ENCODE data around the gene RAP1GAP2. TPM values are rescaled to one million over a fixed set of nuclear protein-coding genes. Genes with fewer than 3 reads are reported as not detected.
"Not testable (repeated sequence)": the region's sequence is repeated elsewhere in the genome, so short reads cannot be mapped to it uniquely, and the experiment has no call there.

The RAP1GAP2 gene
- 57.2 TPM for total RNA-seq
- long read RNA-seq, full-length matches to known transcripts = 16 of 26 reads
- long read RNA-seq, partial matches to known transcripts = 9 of 26 reads
- long read RNA-seq, other reads (novel, unspliced or antisense) = 1 of 26 reads

DNA sequence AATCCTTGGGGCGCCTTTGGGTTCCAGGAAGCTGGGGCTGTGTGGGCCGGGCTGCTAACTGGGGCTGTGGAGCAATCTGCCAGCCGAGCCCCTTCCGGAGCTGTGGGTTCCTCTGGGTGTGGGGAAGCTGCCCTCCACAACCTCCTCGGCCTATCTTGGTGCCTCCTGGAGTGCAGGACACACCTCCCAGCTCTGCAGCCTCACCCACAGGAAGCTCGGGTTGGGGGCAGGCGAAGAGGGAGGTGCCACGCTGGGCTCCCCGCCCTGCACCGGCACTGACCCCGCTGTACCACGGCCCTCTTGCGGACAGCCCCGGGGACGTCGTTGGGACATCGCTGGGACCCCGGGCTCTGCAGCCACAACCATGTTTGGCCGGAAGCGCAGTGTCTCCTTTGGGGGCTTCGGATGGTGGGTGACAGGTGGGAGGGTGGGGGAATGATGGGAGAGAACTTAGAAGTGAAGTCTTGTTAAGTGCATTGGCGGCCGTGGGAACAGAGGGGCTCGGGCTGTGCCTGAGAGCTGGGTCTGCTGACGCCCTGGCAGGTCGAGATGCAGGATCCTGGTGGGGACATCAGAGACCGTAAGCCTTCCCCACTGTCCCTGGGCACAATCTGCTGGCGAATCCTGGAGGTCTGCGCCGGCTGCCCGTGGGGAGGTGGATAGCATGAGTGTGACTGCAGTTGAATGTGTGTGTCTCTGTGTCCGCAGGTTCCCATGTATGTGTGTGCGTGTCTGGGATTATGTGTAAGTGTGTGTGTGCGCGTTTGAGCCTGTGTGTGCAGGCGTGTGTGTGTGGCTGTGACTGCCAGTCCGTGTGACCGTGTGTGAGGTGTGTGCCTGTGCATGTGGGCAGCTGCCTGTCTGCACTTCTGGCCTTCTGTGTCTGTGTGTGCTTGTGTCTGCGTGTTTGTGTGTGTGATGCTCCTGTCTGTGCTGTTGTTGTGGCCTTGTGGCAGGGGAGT is at the start of gene RAP1GAP2:
Gene RAP1GAP2 (plus strand): TSS at position 275 of the 962 bp plus-strand sequence. CDS start 90 bp downstream, at position 365.
- peak; percentile 66 for ATAC-seq
- intact Hi-C loops (cut with DNase I) = no loop called here

DNA sequence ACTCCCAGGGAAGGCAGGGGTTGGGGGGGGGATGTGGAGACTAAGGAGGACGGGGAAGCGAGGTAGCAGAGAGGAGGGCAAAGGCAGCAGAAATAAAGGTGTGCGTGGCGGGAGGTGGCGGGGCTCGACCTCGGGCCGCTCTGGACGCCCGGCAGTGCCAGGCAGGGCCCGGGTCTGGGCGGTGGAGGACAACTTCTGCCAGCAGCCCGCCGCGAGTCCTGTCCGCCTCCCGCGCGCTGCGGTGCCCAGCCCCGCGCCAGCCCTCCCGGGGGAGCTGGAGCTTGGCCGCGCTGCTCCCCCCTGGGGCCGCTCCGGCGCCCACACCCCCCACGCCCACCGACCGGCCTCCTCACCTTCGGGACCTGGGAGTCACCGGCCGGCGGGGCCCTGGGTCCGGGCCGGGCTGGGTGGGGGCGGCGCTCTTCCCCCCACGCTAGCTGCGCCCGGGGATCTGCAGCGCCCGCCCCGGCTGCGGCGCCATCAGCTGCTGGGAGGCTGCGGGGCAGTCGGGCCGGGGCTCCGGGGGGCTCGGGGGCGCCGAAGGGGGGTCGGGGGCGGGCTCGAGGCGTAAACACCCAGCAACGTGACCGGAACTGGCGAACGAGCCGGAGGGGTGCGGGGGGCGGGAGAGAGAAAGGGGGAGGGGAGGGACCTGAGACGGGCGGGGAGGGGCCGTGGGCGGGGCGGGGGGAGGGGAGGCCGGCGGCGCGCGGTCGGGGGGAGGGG is 47.0 kb upstream of the RAP1GAP2 start, which contains the start of gene CCDC92B:
Gene CCDC92B (minus strand): TSS at position 595 of the 726 bp plus-strand sequence. CDS start 14,507 bp downstream, outside the sequence.
- intact Hi-C loops (cut with DNase I) = no loop called here
- ATAC-seq (no peak), DNase-seq (ENCODE audit: missing footprints) (no peak)

More for the DNA sequence above, at the start of gene RAP1GAP2:
- peak; percentile 93 for DNase-seq (ENCODE audit: missing footprints)

DNA sequence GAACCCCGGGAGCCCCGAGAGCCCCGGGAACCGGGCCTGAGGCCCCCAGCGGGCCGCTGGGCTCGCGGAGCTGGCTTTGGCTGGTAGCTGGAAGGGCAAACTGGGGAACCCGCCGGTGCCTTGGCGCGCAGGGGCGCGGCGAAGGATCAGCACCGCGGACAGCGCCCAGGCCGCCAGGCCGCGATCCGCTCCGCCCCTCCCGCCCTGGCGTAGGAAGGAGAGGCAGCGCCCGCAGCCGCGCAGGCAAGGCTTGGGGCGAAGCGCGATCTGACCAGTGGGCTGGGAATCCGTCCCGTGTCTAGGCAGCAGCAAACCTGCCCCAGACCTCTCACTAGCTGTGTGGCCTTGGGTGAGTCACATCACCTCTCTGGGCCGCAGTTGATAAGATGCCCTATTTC is 46.5 kb upstream of the RAP1GAP2 start:
- peak; percentile 89 for ATAC-seq
- intact Hi-C loops (cut with DNase I) = no loop called here
- DNase-seq (ENCODE audit: missing footprints) = peak; percentile 86

DNA sequence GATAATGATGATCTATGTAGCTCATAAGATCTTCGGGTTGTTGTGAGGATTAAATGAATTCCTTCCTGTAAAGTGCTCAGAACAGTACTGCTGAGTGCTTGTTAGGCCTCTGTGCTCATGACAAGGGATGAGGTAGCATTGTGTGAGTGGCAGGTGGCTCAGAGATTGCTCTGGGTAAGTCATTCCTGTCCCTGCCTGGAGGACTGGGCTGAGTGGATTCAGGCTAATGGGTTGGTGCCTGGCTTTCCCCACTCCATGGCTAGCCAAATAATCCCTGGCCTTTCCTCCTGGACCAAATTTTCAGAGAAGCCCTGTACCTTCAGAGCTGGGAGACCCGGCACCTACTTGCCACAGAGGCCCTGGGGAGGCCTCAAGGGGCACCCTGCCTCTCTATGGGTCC is 45.5 kb upstream of the RAP1GAP2 start:
- intact Hi-C loops (cut with DNase I) = no loop called here
- ATAC-seq = no peak
- DNase-seq (ENCODE audit: missing footprints) = no peak

DNA sequence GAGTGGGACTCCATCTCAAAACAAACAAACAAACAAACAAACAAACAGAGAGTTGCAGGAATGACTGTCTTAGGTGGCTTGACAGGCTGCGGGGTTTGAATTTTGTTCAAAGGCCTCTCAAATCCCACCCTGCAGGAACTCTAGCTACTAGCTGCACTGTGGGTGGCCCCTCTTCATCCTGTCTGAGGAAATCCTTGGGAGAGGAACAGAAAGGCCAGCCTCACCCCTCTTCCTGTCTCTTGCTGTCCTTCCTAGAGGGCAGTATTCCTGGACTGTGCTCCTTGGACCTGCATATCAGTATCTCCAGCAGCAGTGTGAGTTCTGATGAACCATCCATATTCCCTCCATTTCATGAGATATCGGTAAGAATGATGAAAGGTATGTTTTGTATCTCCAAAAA is 44.7 kb upstream of the RAP1GAP2 start:
- intact Hi-C loops (cut with DNase I) = no loop called here
- ATAC-seq = no peak
- DNase-seq (ENCODE audit: missing footprints) = no peak

DNA sequence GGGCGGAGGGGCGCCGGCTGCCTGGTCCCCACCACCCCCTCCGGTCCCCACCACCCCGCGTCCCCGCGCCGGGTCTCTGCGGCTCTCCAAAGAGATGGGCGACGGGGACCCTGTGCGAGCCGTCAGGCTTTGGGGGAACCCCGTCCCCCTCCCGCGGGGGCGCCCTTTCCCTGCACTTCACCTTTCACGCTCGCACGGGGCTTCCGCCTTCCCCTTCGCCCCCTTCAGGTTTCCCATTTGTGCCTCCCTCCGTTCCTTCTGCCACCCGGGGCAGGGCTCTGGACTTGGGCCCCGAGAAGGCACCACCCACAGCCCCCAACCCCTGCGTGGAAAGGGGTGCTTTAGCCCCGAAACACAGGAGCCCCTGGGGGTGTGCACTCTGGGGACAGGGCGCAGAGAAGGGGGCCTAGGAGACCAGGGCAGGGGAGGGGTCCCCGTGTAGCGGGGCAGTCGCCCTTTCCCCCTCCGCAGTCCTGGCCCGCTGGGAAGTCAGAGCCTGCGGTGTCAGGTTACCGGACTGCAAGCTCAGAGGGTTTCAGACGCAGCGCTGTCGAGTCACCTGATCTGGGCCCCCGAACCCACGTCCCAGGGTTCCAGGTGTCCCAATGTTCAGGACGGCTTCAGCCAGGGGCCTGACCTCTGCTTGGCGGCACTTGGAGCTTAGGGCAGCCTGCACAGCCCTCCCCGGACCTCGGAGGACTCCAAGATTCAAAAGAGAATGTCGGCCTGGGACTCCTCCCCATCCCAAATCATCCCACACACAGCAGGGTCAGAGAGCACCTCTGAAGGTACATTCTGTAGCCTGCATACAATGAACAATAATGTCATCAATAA is 40.1 kb upstream of the RAP1GAP2 start:
- intact Hi-C loops (cut with DNase I) = no loop called here
- ATAC-seq (no peak), DNase-seq (ENCODE audit: missing footprints) (no peak)

DNA sequence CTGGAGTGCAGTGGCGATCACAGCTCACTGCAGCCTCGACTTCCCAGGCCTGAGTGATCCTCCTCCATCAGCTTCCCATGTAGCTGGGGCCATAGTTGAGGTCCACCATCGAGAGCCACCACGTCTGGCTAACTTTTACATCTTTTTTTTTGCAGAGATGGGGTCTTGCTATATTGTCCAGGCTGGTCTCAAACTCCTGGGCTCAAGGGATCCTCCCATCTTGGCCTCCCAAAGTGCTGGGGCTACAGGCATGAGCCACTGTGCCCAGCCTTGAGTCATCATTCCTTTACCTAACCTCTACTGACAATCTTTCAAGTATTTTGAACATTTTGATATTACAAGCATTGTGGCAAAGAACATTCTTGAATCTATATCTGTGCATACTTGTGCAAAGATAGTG is 37.4 kb upstream of the RAP1GAP2 start:
- DNase-seq (ENCODE audit: missing footprints) (no peak), ATAC-seq (no peak)
- intact Hi-C loops (cut with DNase I) = no loop called here

DNA sequence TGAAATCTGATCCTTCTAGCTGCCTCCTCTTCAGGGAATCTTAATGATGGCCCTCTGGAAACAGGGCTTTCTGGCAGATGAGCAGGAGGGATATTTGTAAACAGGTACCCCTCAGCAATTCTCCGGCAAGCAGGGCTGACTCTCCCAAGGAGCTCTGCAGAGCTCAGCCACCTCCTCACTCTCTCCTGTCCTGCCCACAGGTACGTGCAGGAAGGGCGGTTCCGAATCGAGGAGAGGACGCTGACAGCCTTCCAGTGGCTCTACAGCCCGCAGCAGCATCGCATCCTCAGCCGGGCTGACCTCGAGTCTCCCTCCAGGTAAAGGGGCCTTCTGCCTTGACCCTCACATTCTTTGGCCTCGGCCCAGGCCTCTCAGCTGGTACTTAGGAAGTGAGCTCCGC is 26.1 kb upstream of the RAP1GAP2 start:
- no peak for ATAC-seq
- DNase-seq (ENCODE audit: missing footprints) = peak; percentile 28
- intact Hi-C loops (cut with DNase I) = no loop called here

DNA sequence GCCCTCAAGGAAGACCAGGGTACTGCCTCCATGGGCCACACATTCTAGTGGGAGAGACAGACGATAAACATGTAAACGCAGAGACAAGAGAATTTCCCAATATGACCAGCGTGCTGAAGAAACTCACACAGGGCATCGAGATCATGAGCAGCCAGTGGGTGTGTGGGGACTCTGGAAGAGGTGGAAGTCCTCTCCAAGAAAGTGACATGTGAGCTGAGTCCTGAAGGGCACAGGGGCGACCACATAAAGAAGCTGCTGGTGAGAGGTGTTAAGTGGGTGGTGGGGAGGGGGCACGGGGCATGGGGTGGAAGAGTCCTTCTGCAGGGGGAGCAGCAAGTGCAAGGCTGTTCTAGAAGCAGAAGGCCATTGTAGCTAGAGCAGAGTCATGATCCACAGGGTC is 21.0 kb upstream of the RAP1GAP2 start:
- intact Hi-C loops (cut with DNase I) = no loop called here
- DNase-seq (ENCODE audit: missing footprints) (peak; percentile 8), ATAC-seq (no peak)

DNA sequence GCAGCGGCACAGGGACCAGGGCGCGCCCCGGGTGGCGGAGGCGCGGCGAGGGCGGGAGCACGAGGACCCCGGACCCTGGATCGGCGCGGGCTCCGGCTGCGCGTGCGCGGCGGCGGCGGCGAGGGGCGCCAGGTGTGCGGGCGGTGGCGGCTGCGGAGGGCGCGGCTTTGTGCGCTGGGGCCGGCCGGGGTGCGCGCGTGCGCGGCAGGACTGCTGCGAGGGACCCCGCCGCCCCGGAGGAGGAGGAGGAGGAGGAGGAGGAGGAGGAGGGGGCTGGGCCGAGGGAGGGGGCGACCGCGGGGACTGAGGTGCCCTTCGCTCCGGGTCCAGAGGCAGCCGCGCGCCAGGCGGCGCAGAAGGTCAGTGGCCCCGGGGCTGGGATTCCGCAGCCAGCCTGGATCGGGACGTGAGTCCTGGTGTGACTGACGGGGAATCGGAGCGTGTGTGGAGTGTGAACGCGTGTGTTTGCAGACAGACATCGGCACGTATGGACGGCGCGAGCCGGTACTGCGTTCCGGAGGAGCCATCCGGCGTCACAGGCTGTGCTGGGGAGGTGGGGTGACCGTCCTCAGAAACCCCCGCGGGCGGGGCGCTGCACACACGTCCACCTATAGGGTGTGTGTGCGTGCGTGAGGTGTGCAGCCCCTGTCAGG is 19.5 kb upstream of the RAP1GAP2 start:
- DNase-seq (ENCODE audit: missing footprints) = peak; percentile 41
- intact Hi-C loops (cut with DNase I) = no loop called here
- no peak for ATAC-seq

DNA sequence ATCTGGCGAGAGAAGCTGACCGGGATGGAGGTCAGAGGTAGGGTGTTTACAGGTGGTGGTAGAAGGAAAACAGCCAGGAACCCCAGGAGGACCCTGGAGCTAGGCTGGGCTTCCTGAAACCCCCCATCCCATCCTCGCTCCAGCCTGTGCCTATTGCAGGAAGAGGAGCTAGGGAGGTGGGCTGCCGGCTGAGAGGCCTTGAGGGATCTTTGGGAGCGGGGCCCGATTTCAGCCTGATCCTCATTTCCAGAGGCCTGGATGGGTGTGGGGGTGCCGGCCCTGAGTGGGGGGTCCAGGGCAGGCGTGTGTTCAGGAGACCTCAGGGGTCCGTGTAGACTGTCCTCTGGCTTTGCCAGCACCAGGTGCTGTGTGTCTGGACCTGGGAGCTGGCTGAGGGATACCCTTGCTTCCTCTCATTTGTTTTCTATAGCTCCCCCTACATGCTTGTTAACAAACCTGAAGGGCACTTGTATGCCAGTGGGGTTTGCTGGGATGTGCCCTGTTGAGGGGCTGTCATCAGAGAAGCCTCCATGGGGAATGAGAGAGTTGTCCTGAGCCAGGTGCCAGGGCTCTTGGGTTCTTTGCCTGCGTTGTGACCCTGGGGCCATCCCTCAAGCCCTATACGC is 18.9 kb upstream of the RAP1GAP2 start:
- peak; percentile 18 for DNase-seq (ENCODE audit: missing footprints)
- intact Hi-C loops (cut with DNase I) = no loop called here
- ATAC-seq = no peak

DNA sequence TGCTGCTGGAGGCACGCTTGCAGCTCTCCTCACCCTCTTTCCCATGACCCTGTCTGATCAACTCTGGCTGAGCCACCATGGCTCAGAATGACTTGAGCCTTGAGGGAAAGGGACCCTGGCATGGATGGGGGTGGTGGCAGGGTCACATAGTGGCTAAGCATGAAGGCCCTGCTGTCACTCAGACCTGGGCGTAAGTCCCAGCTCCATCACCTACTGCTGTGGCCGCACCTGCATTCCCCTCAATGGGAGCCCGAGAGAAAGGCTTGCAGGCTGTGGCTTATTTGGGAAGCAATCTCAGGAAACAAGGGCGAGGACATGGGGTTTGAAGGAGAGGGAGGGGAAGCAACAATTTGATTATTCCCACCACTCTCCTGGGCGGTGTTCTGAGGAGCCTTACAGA is 17.7 kb upstream of the RAP1GAP2 start:
- intact Hi-C loops (cut with DNase I) = no loop called here
- ATAC-seq (no peak), DNase-seq (ENCODE audit: missing footprints) (no peak)

DNA sequence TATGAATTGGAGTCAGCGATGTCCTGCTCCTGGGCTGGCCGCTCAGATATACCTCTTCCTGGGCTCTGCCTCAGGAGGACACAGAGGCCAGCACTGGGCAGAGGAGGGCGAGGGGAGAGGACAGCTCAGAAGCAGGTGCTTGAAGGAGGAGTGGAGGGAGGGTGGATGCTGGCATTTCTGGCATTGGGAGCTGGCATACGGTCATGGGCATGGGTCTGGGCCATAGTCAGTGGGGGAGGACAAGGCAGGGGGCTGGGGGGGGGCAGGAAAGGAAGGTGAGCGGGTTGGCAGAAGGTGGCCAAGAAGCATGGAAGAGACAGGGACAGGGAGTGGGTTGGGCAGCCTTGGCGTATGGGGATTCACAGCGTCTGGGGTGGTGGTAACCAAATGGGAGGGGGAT is 16.7 kb upstream of the RAP1GAP2 start:
- peak; percentile 9 for DNase-seq (ENCODE audit: missing footprints)
- intact Hi-C loops (cut with DNase I) = no loop called here
- ATAC-seq = no peak

DNA sequence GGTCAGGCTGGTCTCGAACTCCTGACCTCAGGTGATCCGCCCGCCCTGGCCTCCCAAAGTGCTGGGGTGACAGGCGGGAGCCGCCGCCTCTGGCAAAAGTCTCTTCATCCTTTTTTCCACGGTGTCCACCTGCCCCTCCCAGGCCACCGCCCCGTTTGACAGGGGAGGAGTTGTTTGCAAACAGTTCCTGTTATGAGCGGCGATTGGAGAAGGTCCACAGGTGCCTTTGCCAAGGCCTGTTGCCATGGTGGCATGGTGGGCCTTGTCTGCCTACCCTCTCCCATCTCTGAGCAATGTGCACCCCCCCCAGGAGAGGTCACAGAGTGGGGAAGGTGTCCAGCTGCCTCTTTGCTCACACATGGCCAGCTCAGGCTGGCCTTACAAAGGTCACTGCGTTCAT is 16.0 kb upstream of the RAP1GAP2 start:
- ATAC-seq (no peak), DNase-seq (ENCODE audit: missing footprints) (peak; percentile 50)
- intact Hi-C loops (cut with DNase I) = no loop called here

DNA sequence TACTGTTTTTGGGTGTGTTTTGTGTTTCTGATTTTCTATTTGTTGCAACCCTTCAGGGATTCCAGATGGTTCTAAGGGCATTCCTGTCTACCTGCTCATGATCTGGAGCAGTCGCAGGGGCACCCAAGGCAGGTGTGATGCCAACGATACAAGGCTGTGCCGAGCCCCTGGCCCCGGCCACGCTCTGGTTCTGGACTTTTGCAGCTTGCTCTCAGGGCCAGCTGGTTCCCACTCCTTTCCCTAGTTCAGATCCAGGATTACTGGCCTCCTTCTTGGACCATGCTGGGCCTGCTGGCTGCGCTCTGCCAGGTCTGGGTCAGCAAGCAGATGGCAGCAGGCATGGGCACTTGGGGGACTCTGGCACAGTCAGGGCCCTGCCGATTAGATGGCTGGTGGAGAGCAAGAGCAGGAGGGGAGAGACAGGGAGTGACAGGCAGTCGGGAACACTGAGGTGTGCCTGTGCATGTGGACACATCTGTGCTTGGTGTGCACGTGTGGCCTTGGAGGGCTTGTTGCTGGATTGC is 15.2 kb upstream of the RAP1GAP2 start:
- peak; percentile 34 for DNase-seq (ENCODE audit: missing footprints)
- intact Hi-C loops (cut with DNase I) = no loop called here

DNA sequence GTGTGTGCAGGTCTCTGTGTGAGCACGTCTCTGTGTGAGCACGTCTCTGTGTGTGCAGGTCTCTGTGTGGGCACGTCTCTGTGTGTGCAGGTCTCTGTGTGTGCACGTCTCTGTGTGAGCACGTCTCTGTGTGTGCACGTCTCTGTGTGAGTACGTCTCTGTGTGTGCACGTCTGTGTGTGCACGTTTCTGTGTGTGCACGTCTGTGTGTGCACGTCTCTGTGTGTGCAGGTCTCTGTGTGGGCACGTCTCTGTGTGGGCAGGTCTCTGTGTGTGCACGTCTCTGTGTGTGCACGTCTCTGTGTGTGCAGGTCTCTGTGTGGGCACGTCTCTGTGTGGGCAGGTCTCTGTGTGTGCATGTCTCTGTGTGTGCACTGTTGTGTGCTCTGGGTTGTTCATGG is 14.6 kb upstream of the RAP1GAP2 start:
- ATAC-seq; intact Hi-C loops (cut with DNase I): not testable (repeated sequence)
- DNase-seq (ENCODE audit: missing footprints) = peak; percentile 11

More for the DNA sequence above, 15.2 kb upstream of the RAP1GAP2 start:
- ATAC-seq = no peak

DNA sequence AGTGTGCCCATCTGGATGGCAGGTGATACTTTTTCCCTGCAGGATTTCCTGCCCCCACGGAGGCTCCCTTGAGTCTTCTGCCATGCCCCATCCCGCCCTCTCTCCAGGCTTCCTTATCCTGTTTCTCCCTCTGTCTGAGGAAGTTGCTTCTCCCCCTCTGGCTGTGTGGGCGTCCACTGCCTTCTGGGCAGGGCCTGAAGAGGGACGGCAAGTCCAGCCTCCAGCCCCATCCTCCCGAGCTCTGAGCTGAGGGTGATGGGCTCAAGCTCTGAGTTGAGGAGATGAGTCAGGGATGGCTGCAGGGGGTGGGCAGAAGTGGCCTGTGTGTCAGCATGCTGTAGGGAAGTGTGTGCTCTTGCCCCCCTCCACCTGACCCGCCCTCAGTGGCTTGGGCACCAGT is 14.2 kb upstream of the RAP1GAP2 start:
- peak; percentile 21 for DNase-seq (ENCODE audit: missing footprints)
- no peak for ATAC-seq
- intact Hi-C loops (cut with DNase I) = no loop called here
